GM21528 (cell line): ENCODE measurements around the gene IQUB.
"Not testable (repeated sequence)": the region's sequence is repeated elsewhere in the genome, so short reads cannot be mapped to it uniquely, and the experiment has no call there.

Source experiments
- ATAC-seq: cut with Tn5 transposase; IDR thresholded peaks from one replicate; pipeline ENCODE4 v1.9.1; 2021; ENCODE audit warnings: mild to moderate bottlenecking, moderate library complexity; ENCODE audit not compliant: unreplicated experiment, low FRiP score

IQUB gene

GRCh38 chr7:123494193-123494796, 40.1 kb downstream of the IQUB start:
- peak; percentile 62 for ATAC-seq

GRCh38 chr7:123492485-123492884, 41.9 kb downstream of the IQUB start:
- ATAC-seq = peak; percentile 64

GRCh38 chr7:123485721-123486120, 48.7 kb downstream of the IQUB start:
- no peak for ATAC-seq

- ATAC-seq = no peak
Measured at GRCh38 chr7:123485187-123485586, 49.2 kb downstream of the IQUB start.

GRCh38 chr7:123484199-123484598, 50.2 kb downstream of the IQUB start:
- ATAC-seq = no peak

- no peak for ATAC-seq
Measured at GRCh38 chr7:123480107-123480506, 54.3 kb downstream of the IQUB start.

GRCh38 chr7:123478056-123478455, 56.3 kb downstream of the IQUB start:
- not testable (repeated sequence) for ATAC-seq

- ATAC-seq = no peak
Measured at GRCh38 chr7:123472750-123473445, 61.5 kb downstream of the IQUB start.

- no peak for ATAC-seq
Measured at GRCh38 chr7:123472327-123472726, 62.1 kb downstream of the IQUB start.

GRCh38 chr7:123468303-123468702, 66.1 kb downstream of the IQUB start:
- ATAC-seq = no peak

- ATAC-seq = no peak
Measured at GRCh38 chr7:123463890-123464289, 70.5 kb downstream of the IQUB start.

GRCh38 chr7:123460616-123461015, 73.8 kb downstream of the IQUB start:
- no peak for ATAC-seq

GRCh38 chr7:123455965-123456470, 78.4 kb downstream of the IQUB start:
- ATAC-seq = no peak

- no peak for ATAC-seq
Measured at GRCh38 chr7:123440101-123440548, 94.3 kb downstream of the IQUB start.

GRCh38 chr7:123439191-123439590, 95.2 kb downstream of the IQUB start:
- ATAC-seq = no peak

GRCh38 chr7:123437447-123437995, 96.9 kb downstream of the IQUB start:
- no peak for ATAC-seq

GRCh38 chr7:123435080-123435700, 99.2 kb downstream of the IQUB start:
- ATAC-seq = no peak

GRCh38 chr7:123433665-123434064, 100.7 kb downstream of the IQUB start:
- no peak for ATAC-seq

GRCh38 chr7:123432601-123433000, 101.8 kb downstream of the IQUB start:
- no peak for ATAC-seq

- no peak for ATAC-seq
Measured at GRCh38 chr7:123431075-123431614, 103.2 kb downstream of the IQUB start.

- ATAC-seq = no peak
Measured at GRCh38 chr7:123425246-123425645, 109.1 kb downstream of the IQUB start.
